Transverse colon (tissue), 4 donors: Measurements from ENCODE around the gene PPM1H. TPM values are rescaled to one million over a fixed set of nuclear protein-coding genes. Genes with fewer than 3 reads are reported as not detected.

ENCODE experiments used
- DNase-seq: peaks from one replicate; pipeline ENCODE4 v3.0.0-alpha.2; 2019
- H3K27ac ChIP-seq, 4 donors: fragments of 200-600 bp; sonication (generic); 2 replicates each; pipeline ENCODE4 v1.5.1; 2016 to 2018; ENCODE audit warnings: inconsistent platforms in 4 of 4
- H3K27me3 ChIP-seq: fragments of 200-600 bp; sonication (generic); 2 replicates; pipeline ENCODE4 v1.5.1; 2017; ENCODE audit warnings: inconsistent platforms
- H3K36me3 ChIP-seq, 4 donors: fragments of 200-600 bp; sonication (generic); 2 replicates each; pipeline ENCODE4 v1.5.1; 2017 to 2019; ENCODE audit warnings: inconsistent platforms in 4 of 4
- H3K4me1 ChIP-seq, 4 donors: fragments of 200-600 bp; sonication (generic); 2 replicates each; pipeline ENCODE4 v1.5.1; 2017 to 2020; ENCODE audit warnings: inconsistent platforms in 4 of 4
- H3K4me3 ChIP-seq, 4 donors: fragments of 200-600 bp; sonication (generic); 1 replicate in 1 of 4; 2 replicates in 3 of 4; pipeline versions ENCODE4 v1.5.1 to v1.6.1; 2017 to 2019; ENCODE audit warnings: inconsistent platforms in 4 of 4
- H3K9me3 ChIP-seq, 2 donors: fragments of 200-600 bp; sonication (generic); 2 replicates each; pipeline ENCODE4 v1.5.1; 2017 to 2019; ENCODE audit warnings: inconsistent platforms in 2 of 2
- EP300 ChIP-seq: sonication (generic); formaldehyde crosslinking; IDR thresholded peaks from one replicate; pipeline ENCODE4 v1.6.1; 2017; ENCODE audit warnings: antibody characterized with exemption, low read depth
- POLR2A ChIP-seq: fragments of 450-650 bp; IDR thresholded peaks from one replicate; pipeline ENCODE4 v1.6.1; 2016; ENCODE audit warnings: antibody characterized with exemption, mild to moderate bottlenecking, moderate library complexity
- POLR2AphosphoS5 ChIP-seq, 3 donors: sonication (generic); formaldehyde crosslinking; IDR thresholded peaks; one replicate each; pipeline ENCODE4 v1.6.1; 2016; ENCODE audit warnings: antibody characterized with exemption in 3 of 3
- WGBS, 2 donors: methylation state at CpG; one replicate each; pipeline ENCODE4 v1.1.5; 2018; ENCODE audit warnings: low coverage in 1 of 2; 5-methylcytosine and 5-hydroxymethylcytosine counted together
- in situ Hi-C, 4 donors: fragments of 200-750 bp; cut with MboI; loops; one replicate each; pipeline versions ENCODE4 v1.15.0 to v1.15.1; 2017; ENCODE audit warnings: low sequenced_read_pairs in 3 of 4, low pct_ligation_motif_present in 1 of 4, low pct_unique_long_range_greater_than_20kb in 1 of 4
- intact Hi-C: fragments of 100-400 bp; cut with DNase I; formaldehyde crosslinking; loops from one replicate; pipeline ENCODE4 v1.15.1; 2023; ENCODE audit warnings: low total_unique reads
- total RNA-seq, 4 donors: library from RNA; depleted of rRNA; stranded (reverse); fragments of >200 nt; gene quantifications; one replicate each; pipeline ENCODE4 v1.1.0, GENCODE V29; 2016
- TF ChIP-seq, protein P1 (sequence below), 5 experiments: fragments of 200-600 bp in 3 of 5; fragments of 450-650 bp in 2 of 5; sonication (generic) in 3 of 5; IDR thresholded peaks; 1 replicate in 2 of 5; 2 replicates in 3 of 5; pipeline ENCODE4 v1.5.1; 2016 to 2017; ENCODE audit warnings: antibody characterized with exemption in 5 of 5, inconsistent platforms in 3 of 5, mild to moderate bottlenecking in 2 of 5, moderate library complexity in 1 of 5

PPM1H gene
- total RNA-seq, 4 donors from 2014 or later, result 0.37 to 3.2 (median 2.8) TPM

DNA sequence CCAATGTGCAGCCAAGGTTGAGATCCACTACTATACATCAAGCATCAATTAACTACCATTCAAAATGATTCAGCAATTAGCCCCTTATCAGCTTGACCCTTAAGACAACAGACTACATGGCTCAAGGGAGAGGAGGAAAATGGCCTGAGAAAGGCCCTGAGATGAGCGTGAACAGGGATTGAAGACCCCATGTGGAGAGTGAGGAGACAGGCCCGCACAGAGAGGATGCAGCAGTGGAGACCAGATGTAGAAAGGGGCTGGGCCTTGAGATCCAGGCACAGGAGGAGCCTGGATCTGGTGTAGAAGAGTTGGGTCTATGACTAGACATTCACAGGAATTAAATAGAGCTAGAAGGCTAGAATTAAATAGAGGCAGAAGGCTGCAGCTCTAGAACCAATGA is 239.3 kb downstream of the PPM1H start:
- TF ChIP-seq POLR2A, result no peak
- no peak for TF ChIP-seq EP300
- TF ChIP-seq POLR2AphosphoS5 (IDR thresholded peaks at IDR 0.05), result no peak
- TF ChIP-seq, protein P1, sequence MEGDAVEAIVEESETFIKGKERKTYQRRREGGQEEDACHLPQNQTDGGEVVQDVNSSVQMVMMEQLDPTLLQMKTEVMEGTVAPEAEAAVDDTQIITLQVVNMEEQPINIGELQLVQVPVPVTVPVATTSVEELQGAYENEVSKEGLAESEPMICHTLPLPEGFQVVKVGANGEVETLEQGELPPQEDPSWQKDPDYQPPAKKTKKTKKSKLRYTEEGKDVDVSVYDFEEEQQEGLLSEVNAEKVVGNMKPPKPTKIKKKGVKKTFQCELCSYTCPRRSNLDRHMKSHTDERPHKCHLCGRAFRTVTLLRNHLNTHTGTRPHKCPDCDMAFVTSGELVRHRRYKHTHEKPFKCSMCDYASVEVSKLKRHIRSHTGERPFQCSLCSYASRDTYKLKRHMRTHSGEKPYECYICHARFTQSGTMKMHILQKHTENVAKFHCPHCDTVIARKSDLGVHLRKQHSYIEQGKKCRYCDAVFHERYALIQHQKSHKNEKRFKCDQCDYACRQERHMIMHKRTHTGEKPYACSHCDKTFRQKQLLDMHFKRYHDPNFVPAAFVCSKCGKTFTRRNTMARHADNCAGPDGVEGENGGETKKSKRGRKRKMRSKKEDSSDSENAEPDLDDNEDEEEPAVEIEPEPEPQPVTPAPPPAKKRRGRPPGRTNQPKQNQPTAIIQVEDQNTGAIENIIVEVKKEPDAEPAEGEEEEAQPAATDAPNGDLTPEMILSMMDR (IDR thresholded peaks at IDR 0.05), result no peak
- in situ Hi-C loops (no loop called here), intact Hi-C loops (no loop called here)
- H3K36me3 ChIP-seq, result no peaks in the 10 kb centered on the region
- no peaks in the 10 kb centered on the region for H3K4me1 ChIP-seq
- WGBS, 2 donors, result 78 to 93% methylated on average over 2 of the region's 2 CpGs
- no peak overlapping the region for H3K4me3 ChIP-seq
- H3K27me3 ChIP-seq, result no peaks in the 10 kb centered on the region
- H3K9me3 ChIP-seq, result no peaks in the 10 kb centered on the region
- no peak overlapping the region for H3K27ac ChIP-seq
- DNase-seq, result no peak

DNA sequence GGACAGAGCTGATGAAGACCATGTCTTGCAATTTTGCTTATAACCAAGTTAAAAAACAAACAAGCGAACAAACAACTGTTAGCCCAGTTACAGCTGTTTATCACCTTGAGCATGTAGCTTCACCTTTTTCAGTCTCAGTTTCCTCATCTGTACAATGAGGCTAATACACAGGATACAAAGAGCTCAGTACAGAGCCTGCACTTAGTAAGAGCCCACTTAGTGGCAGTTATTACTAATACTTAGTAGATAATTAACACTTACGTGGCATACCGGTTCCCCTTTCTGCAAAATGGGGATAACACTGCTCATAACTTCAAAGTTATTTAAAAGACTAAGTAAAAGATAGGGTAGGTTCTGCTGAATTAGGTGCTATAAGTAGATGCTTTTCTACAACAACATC is 240.3 kb downstream of the PPM1H start:
- Histone ChIP-seq H3K36me3 (no peaks in the 10 kb centered on the region), H3K4me3 (no peak overlapping the region), H3K27me3 (no peaks in the 10 kb centered on the region), H3K4me1 (no peaks in the 10 kb centered on the region), H3K9me3 (no peaks in the 10 kb centered on the region), H3K27ac (no peak overlapping the region)
- 81 to 85% methylated on average over 3 of the region's 3 CpGs for WGBS, 2 donors
- no peak for DNase-seq
- intact Hi-C loops (no loop called here), in situ Hi-C loops (no loop called here)
- TF ChIP-seq POLR2A, result no peak
- TF ChIP-seq EP300, result no peak
- no peak for TF ChIP-seq POLR2AphosphoS5 (IDR thresholded peaks at IDR 0.05)
- TF ChIP-seq, protein P1 (IDR thresholded peaks at IDR 0.05), result no peak

DNA sequence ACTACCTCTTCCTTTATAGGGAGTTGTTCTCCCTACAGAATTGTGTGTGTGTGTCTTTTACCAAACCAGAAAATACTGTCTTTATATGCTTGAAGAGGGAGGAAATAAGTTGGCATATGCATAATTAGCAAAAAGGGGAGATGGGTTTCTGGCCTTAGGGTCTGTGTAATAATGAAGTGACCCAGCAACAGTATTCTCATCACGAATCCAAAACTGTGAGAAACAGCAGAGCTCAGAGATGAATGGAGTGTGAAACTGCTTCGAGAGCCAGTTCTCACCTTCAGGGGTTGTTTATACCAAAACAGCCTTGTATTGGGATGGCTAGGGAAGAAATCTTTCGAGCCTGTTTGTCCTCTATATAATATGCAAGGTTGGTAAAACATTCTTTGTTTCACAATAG is 240.8 kb downstream of the PPM1H start:
- in situ Hi-C loops, result no loop called here
- intact Hi-C loops, result no loop called here
- no peak for DNase-seq
- WGBS, 2 donors, result 76 to 81% methylated on average over 3 of the region's 3 CpGs
- Histone ChIP-seq H3K27ac (no peak overlapping the region), H3K36me3 (no peaks in the 10 kb centered on the region), H3K4me3 (no peak overlapping the region), H3K9me3 (no peaks in the 10 kb centered on the region), H3K27me3 (no peaks in the 10 kb centered on the region), H3K4me1 (no peaks in the 10 kb centered on the region)
- TF ChIP-seq EP300 (no peak), POLR2AphosphoS5 (IDR thresholded peaks at IDR 0.05) (no peak), POLR2A (no peak)
- TF ChIP-seq, protein P1 (IDR thresholded peaks at IDR 0.05), result no peak

DNA sequence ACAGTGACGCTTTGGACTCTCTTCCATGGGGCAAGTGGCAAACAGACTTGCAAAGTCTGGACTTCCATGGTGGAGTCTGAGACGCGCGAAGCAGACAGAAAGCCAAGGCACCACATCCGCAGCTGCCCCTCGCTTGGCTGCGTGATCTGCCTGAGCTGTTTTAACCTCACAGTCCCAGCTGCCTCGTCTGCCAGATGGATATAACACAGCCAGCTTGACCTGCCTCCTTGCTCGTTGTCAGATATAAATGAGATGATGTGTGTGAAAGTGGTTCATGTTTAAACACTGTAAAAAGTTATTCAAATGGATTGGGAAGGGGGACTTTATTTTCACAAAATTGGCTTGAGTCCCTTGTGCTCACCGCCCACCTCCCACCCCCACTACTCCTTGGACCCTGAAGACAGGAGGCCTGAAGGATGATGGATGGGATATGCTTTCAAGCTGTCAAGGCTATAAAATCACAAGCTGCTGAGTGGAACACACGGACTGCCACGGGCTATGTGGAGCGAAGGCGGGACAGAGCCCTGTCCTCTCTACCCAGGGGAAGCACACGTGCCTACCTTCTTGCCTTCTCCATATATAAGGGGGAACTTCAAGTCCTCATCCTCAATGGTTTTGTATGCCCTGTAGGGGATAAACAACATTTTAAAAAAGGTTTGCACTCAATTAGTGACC is 241.4 kb downstream of the PPM1H start:
- Histone ChIP-seq H3K4me1 (no peaks in the 10 kb centered on the region), H3K9me3 (no peaks in the 10 kb centered on the region), H3K4me3 (no peak overlapping the region), H3K36me3 (no peaks in the 10 kb centered on the region), H3K27ac (no peak overlapping the region), H3K27me3 (no peaks in the 10 kb centered on the region)
- intact Hi-C loops, result no loop called here
- in situ Hi-C loops, result no loop called here
- 84 to 88% methylated on average over 6 to 15 of the region's 15 CpGs for WGBS, 2 donors
- TF ChIP-seq, protein P1 (IDR thresholded peaks at IDR 0.05), result no peak
- TF ChIP-seq EP300 (no peak), POLR2A (no peak), POLR2AphosphoS5 (IDR thresholded peaks at IDR 0.05) (no peak)
- DNase-seq, result no peak
